OCI-LY7 (cell line): ENCODE results near the gene TPH1. TPM values are rescaled to one million over a fixed set of nuclear protein-coding genes. Genes with fewer than 3 reads are reported as not detected.
A peak's percentile ranks its signal among the peaks of the same experiment; 100 is the strongest.

Source experiments
- BruUV-seq: library from RNA; stranded (reverse); fragments of 400-500 nt; replicated peaks from 2 replicates; lab custom pipeline; 2021; lab: Mats Ljungman, UMichigan
- CTCF ChIA-PET: fragments of 300-600 bp; sonication (Branson Sonifier 250); formaldehyde crosslinking; loops from one replicate; lab custom pipeline; 2022; ENCODE audit warnings: antibody characterized with exemption; ENCODE audit not compliant: unreplicated experiment; lab: Charles Lee
- POLR2A ChIA-PET: fragments of 300-600 bp; sonication (Branson Sonifier 250); formaldehyde crosslinking; loops from one replicate; lab custom pipeline; 2022; ENCODE audit warnings: antibody characterized with exemption; lab: Charles Lee
- DNase-seq: peaks from one replicate; pipeline ENCODE4 v3.0.0-alpha.2; 2015; ENCODE audit warnings: low spot score
- H2AFZ ChIP-seq: fragments of 200-600 bp; sonication (generic), shearing (Covaris generic); 2 replicates; pipeline ENCODE4 v1.6.1; 2014; ENCODE audit warnings: mild to moderate bottlenecking, antibody characterized with exemption, low read length, moderate library complexity
- H3K27ac ChIP-seq: fragments of 200-600 bp; sonication (generic); 2 replicates; pipeline ENCODE4 v1.5.1; 2014; ENCODE audit warnings: mixed run types, low read depth, mild to moderate bottlenecking, moderate library complexity, low read length, inconsistent platforms; ENCODE audit not compliant: poor library complexity, severe bottlenecking
- H3K36me3 ChIP-seq: fragments of 200-600 bp; sonication (generic); 2 replicates; pipeline ENCODE4 v1.6.1; 2014; ENCODE audit warnings: mild to moderate bottlenecking, antibody characterized with exemption, low read length, moderate library complexity, mixed read lengths; ENCODE audit not compliant: insufficient read depth
- H3K4me1 ChIP-seq: fragments of 200-600 bp; sonication (generic); 2 replicates; pipeline ENCODE4 v1.5.1; 2014; ENCODE audit warnings: mild to moderate bottlenecking, low read length; ENCODE audit not compliant: insufficient read depth, poor library complexity, severe bottlenecking
- H3K4me2 ChIP-seq: fragments of 200-600 bp; sonication (generic); 2 replicates; pipeline ENCODE4 v1.6.1; 2014; ENCODE audit warnings: mild to moderate bottlenecking, low read length
- H3K4me3 ChIP-seq: fragments of 200-600 bp; sonication (generic); 2 replicates; pipeline ENCODE4 v1.5.1; 2014; ENCODE audit warnings: mild to moderate bottlenecking, low read depth, low read length; ENCODE audit not compliant: poor library complexity, severe bottlenecking
- H3K79me2 ChIP-seq: fragments of 200-600 bp; sonication (generic); 2 replicates; pipeline ENCODE4 v1.6.1; 2016; ENCODE audit warnings: low read depth, mild to moderate bottlenecking, low read length, moderate library complexity, mixed read lengths; ENCODE audit not compliant: insufficient read depth
- H3K9me2 ChIP-seq: fragments of 200-600 bp; sonication (generic); 2 replicates; pipeline ENCODE4 v1.6.1; 2016; ENCODE audit warnings: mild to moderate bottlenecking, low read length, mixed read lengths; ENCODE audit not compliant: insufficient read depth
- H3K9me3 ChIP-seq: fragments of 200-600 bp; sonication (generic); 2 replicates; pipeline ENCODE4 v1.6.1; 2014; ENCODE audit warnings: mild to moderate bottlenecking, mixed run types, low read length, mixed read lengths
- H4K20me1 ChIP-seq: fragments of 200-600 bp; sonication (generic); 2 replicates; pipeline ENCODE4 v1.6.1; 2014; ENCODE audit warnings: mild to moderate bottlenecking, antibody characterized with exemption, low read length, moderate library complexity, mixed read lengths; ENCODE audit not compliant: insufficient read depth
- CTCF ChIP-seq: fragments of 200-600 bp; sonication (generic); conservative IDR thresholded peaks from 2 replicates; pipeline ENCODE4 v1.5.1; 2014; ENCODE audit warnings: mild to moderate bottlenecking, antibody characterized with exemption, low read length, moderate library complexity, mixed read lengths
- EZH2phosphoT487 ChIP-seq: fragments of 200-600 bp; sonication (generic); IDR thresholded peaks from 2 replicates; pipeline ENCODE4 v1.6.1; 2018; ENCODE audit warnings: low read depth, borderline replicate concordance, mild to moderate bottlenecking, mixed run types, antibody characterized with exemption, low read length, moderate library complexity, mixed read lengths
- intact Hi-C: fragments of 100-400 bp; cut with micrococcal nuclease; formaldehyde crosslinking; loops from one replicate; pipeline ENCODE4 v1.10.0; 2022; ENCODE audit not compliant: unreplicated experiment
- total RNA-seq, 2 experiments: library from RNA; depleted of rRNA in 1 of 2; stranded (reverse); fragments of >200 nt in 1 of 2; shearing (Covaris generic) in 1 of 2; gene quantifications; 2 replicates each; pipeline ENCODE4 v1.2.3, GENCODE V29; 2014 to 2022

The TPH1 gene
- total RNA-seq, 2 experiments from 2014 or later, result 0.19 to 0.23 TPM

GRCh38 chr11:18016789-18017188, 29.3 kb downstream of the TPH1 start:
- CTCF ChIA-PET, result no interaction called here
- TF ChIP-seq EZH2phosphoT487 (no peak), CTCF (0 out of 2 replicates have a peak, but pooled peaks have one; percentile 17)
- Histone ChIP-seq H3K9me2 (no peaks in the 10 kb centered on the region), H2AFZ (no peak overlapping the region), H4K20me1 (no peaks in the 10 kb centered on the region), H3K4me1 (peaks cover 16% of the 10 kb centered on the region), H3K27ac (no peak overlapping the region), H3K9me3 (no peaks in the 10 kb centered on the region), H3K79me2 (peaks cover 5% of the 10 kb centered on the region; the same call in 1 of the 2 replicates), H3K36me3 (no peaks in the 10 kb centered on the region), H3K4me2 (no peak overlapping the region), H3K4me3 (no peak overlapping the region)
- BruUV-seq, result no TSS peak
- POLR2A ChIA-PET, result no interaction called here
- intact Hi-C loops, result loop anchor here (10.0 kb wide), 1 partner anchor 508 kb away; the partner anchor contains the start of gene TSG101
- no peak for DNase-seq

- no TSS peak for BruUV-seq
- POLR2A ChIA-PET, result interaction anchor here (0.9 to 1.2 kb wide), 2 partner anchors 14 to 59 kb away, joined by 3 read pairs; no protein-coding TSS in a partner anchor
- no peak for DNase-seq
Measured at GRCh38 chr11:18014876-18015275, 31.2 kb downstream of the TPH1 start.

More at GRCh38 chr11:18014876-18015275, 31.2 kb downstream of the TPH1 start:
- peaks cover 25% of the 10 kb centered on the region for H3K4me1 ChIP-seq
- no peak overlapping the region for H3K27ac ChIP-seq
- no peaks in the 10 kb centered on the region for H3K9me2 ChIP-seq
- CTCF ChIA-PET, result no interaction called here
- no peaks in the 10 kb centered on the region for H4K20me1 ChIP-seq
- no peak overlapping the region for H3K4me2 ChIP-seq
- no peak overlapping the region for H2AFZ ChIP-seq
- intact Hi-C loops, result loop anchor here (5.0 to 10.0 kb wide), 2 partner anchors 92 to 510 kb away; partner anchors contain the start of genes SAAL1 and TSG101
- no peak for TF ChIP-seq CTCF
- TF ChIP-seq EZH2phosphoT487, result no peak
- H3K36me3 ChIP-seq, result no peaks in the 10 kb centered on the region
- H3K79me2 ChIP-seq, result peaks cover 10% of the 10 kb centered on the region; the same call in 1 of the 2 replicates
- no peak overlapping the region for H3K4me3 ChIP-seq
- H3K9me3 ChIP-seq, result no peaks in the 10 kb centered on the region
